Measurements from ENCODE around the gene TAS2R16. TPM values are rescaled to one million over a fixed set of nuclear protein-coding genes. Genes with fewer than 3 reads are reported as not detected.

Gene TAS2R16
- total RNA-seq, 4 donors from 2014 or later, result not detected

GRCh38 chr7:122989577-122989976, 5.9 kb downstream of the TAS2R16 start:
- Histone ChIP-seq H3K27ac (no peak overlapping the region), H3K4me3 (no peak overlapping the region), H3K4me1 (no peaks in the 10 kb centered on the region), H3K27me3 (no peaks in the 10 kb centered on the region), H3K9me3 (no peaks in the 10 kb centered on the region), H3K36me3 (no peaks in the 10 kb centered on the region)
- TF ChIP-seq, protein P1, sequence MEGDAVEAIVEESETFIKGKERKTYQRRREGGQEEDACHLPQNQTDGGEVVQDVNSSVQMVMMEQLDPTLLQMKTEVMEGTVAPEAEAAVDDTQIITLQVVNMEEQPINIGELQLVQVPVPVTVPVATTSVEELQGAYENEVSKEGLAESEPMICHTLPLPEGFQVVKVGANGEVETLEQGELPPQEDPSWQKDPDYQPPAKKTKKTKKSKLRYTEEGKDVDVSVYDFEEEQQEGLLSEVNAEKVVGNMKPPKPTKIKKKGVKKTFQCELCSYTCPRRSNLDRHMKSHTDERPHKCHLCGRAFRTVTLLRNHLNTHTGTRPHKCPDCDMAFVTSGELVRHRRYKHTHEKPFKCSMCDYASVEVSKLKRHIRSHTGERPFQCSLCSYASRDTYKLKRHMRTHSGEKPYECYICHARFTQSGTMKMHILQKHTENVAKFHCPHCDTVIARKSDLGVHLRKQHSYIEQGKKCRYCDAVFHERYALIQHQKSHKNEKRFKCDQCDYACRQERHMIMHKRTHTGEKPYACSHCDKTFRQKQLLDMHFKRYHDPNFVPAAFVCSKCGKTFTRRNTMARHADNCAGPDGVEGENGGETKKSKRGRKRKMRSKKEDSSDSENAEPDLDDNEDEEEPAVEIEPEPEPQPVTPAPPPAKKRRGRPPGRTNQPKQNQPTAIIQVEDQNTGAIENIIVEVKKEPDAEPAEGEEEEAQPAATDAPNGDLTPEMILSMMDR (IDR thresholded peaks at IDR 0.05), result no peak
- no peak for TF ChIP-seq POLR2A (IDR thresholded peaks at IDR 0.05)
- intact Hi-C loops (cut with DNase I), result no loop called here
- WGBS, 2 donors, result 83 to 88% methylated on average over 2 of the region's 2 CpGs
- DNase-seq, result no peak

- DNase-seq, result no peak
- TF ChIP-seq, protein P1 (IDR thresholded peaks at IDR 0.05), result no peak
- no peak for TF ChIP-seq POLR2A (IDR thresholded peaks at IDR 0.05)
Measured at GRCh38 chr7:122989041-122989440, 6.5 kb downstream of the TAS2R16 start.

GRCh38 chr7:122988333-122988732, 7.2 kb downstream of the TAS2R16 start:
- intact Hi-C loops (cut with DNase I), result no loop called here
- 38 to 70% methylated on average over 4 of the region's 4 CpGs for WGBS, 2 donors
- Histone ChIP-seq H3K36me3 (no peaks in the 10 kb centered on the region), H3K27ac (no peak overlapping the region), H3K4me3 (no peak overlapping the region), H3K4me1 (no peaks in the 10 kb centered on the region), H3K9me3 (no peaks in the 10 kb centered on the region), H3K27me3 (no peaks in the 10 kb centered on the region)
- no peak for TF ChIP-seq POLR2A (IDR thresholded peaks at IDR 0.05)
- TF ChIP-seq, protein P1 (IDR thresholded peaks at IDR 0.05), result no peak
- no peak for DNase-seq

More at GRCh38 chr7:122989041-122989440, 6.5 kb downstream of the TAS2R16 start:
- H3K4me1 ChIP-seq, result no peaks in the 10 kb centered on the region
- H3K9me3 ChIP-seq, result no peaks in the 10 kb centered on the region
- intact Hi-C loops (cut with DNase I), result no loop called here
- H3K27me3 ChIP-seq, result no peaks in the 10 kb centered on the region
- WGBS, 2 donors, result 35 to 69% methylated on average over 6 of the region's 6 CpGs
- H3K4me3 ChIP-seq, result no peak overlapping the region
- H3K27ac ChIP-seq, result no peak overlapping the region
- H3K36me3 ChIP-seq, result no peaks in the 10 kb centered on the region

DNA sequence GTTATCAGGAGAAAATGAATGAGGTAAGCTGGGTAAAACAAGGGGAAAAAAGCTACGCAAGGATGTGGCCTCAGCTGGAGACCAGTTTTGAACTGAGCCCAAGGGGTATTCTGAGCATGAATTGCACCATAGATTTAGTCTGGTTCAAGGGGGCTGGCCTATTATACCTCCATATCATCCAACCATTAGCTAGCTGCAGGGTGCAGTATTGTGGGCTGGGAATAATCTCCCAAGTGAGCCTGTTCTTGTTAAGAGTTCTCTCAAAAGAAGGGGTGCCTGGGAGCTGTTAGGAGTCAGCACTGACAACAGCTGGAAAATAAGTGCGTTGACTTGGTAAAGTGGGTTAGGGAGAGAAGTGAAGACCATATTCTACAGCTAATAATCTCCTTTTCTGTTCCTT, 8.0 kb downstream of the TAS2R16 start:
- Histone ChIP-seq H3K9me3 (no peaks in the 10 kb centered on the region), H3K4me3 (no peak overlapping the region), H3K27me3 (no peaks in the 10 kb centered on the region), H3K36me3 (no peaks in the 10 kb centered on the region), H3K4me1 (no peaks in the 10 kb centered on the region), H3K27ac (no peak overlapping the region)
- WGBS, 2 donors, result 83 to 94% methylated on average over 2 of the region's 2 CpGs
- TF ChIP-seq, protein P1 (IDR thresholded peaks at IDR 0.05), result no peak
- DNase-seq, result no peak
- intact Hi-C loops (cut with DNase I), result no loop called here

DNA sequence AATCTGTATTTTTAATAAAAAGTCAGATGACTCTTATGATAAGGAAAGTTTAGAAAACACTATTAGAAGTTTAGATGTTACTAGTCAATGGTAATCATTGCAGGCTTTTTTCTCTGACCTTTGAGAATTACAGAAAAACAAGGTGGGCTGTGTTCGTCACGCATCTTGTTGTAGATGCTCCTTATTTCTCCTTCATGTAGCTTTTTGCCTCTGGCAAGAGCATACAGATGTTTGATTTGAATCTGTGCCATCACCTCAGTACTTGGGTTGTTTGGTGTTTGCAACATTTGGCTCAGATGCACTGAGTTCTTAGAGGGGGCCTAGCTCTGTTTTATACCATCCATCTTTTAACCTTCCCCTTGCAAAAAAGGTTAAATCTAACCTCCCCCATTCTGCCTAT, 11.5 kb downstream of the TAS2R16 start:
- Histone ChIP-seq H3K27me3 (no peaks in the 10 kb centered on the region), H3K9me3 (no peaks in the 10 kb centered on the region), H3K27ac (no peak overlapping the region), H3K4me3 (no peak overlapping the region), H3K4me1 (no peaks in the 10 kb centered on the region), H3K36me3 (no peaks in the 10 kb centered on the region)
- 63% methylated on average over 2 of the region's 2 CpGs for WGBS, 2 donors
- DNase-seq, result no peak
- TF ChIP-seq POLR2A (IDR thresholded peaks at IDR 0.05), result no peak
- TF ChIP-seq, protein P1 (IDR thresholded peaks at IDR 0.05), result no peak
- intact Hi-C loops (cut with DNase I), result no loop called here
